K562 (cell line): ENCODE measurements around the gene NTN4.

ENCODE experiments used
- CREM ChIP-seq: IDR thresholded peaks from 2 replicates; pipeline ENCODE4 v1.6.1; 2014; ENCODE audit warnings: antibody characterized with exemption, low read depth
- CTBP1 ChIP-seq: fragments of 450-650 bp; IDR thresholded peaks from 2 replicates; pipeline ENCODE4 v1.6.1; 2016; ENCODE audit warnings: borderline replicate concordance
- CTCF ChIP-seq, 3 experiments: IDR thresholded peaks in 2 of 3; conservative IDR thresholded peaks in 1 of 3; 2 replicates each; pipeline ENCODE4 v1.5.1; 2011 to 2012; ENCODE audit warnings: low read length in 3 of 3, mild to moderate bottlenecking in 3 of 3, control low read depth in 2 of 3, improper control_type of control experiment in 1 of 3, inconsistent platforms in 1 of 3, low read depth in 1 of 3, mixed read lengths in 1 of 3, moderate library complexity in 1 of 3; ENCODE audit not compliant: insufficient read depth in 2 of 3
- NFYB ChIP-seq: IDR thresholded peaks from 2 replicates; pipeline ENCODE4 v1.6.1; 2011; ENCODE audit warnings: mild to moderate bottlenecking, moderate library complexity; ENCODE audit not compliant: insufficient read length; ENCODE audit errors: extremely low read depth
- ZNF354B ChIP-seq: fragments of 250-450 bp; sonication (Bioruptor Pico); IDR thresholded peaks from 2 replicates; pipeline ENCODE4 v1.4.0; 2020

- TF ChIP-seq NFYB, result no peak
- TF ChIP-seq ZNF354B (CRISPR knock-in tag), result no peak
- no peak for TF ChIP-seq CREM
- no peak for TF ChIP-seq CTCF (IDR thresholded peaks at IDR 0.05 in 2 of 3, conservative IDR thresholded peaks at IDR 0.05 in 1 of 3; ENCODE audit: insufficient read depth in 2 of 3, low read depth in 1 of 3, low read length in 3 of 3)
- TF ChIP-seq CTBP1, result no peak
Measured at GRCh38 chr12:95762123-95762785, 28.3 kb downstream of the NTN4 start.
